ENCODE results near the gene OR2A14. TPM values are rescaled to one million over a fixed set of nuclear protein-coding genes. Genes with fewer than 3 reads are reported as not detected.
"Not testable (repeated sequence)": the region's sequence is repeated elsewhere in the genome, so short reads cannot be mapped to it uniquely, and the experiment has no call there.

The OR2A14 gene
- total RNA-seq, 2 donors from 2014 or later = not detected

DNA sequence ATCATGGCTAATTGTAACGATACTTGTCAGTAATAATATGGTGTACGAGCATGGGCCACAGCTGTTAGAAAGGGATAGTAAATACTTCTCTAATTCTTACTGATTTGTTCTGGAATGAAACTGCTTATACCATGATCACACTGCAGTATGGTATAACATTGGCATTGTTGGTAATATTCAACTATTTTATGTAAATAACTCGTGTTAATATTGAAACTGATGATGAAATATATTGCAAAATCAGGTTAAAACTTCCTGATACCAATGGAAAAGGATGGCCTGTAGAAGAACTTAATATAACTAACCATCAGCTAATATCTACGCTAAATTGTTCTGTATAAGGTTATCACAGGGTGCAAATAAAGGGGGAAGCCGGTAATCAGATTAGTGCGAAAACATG lies 10.3 kb downstream of the OR2A14 start:
- ATAC-seq (no peak), DNase-seq (ENCODE audit: low spot score in 2 of 2) (no peak)
- Mint-ChIP-seq H3K27ac (no peak overlapping the region), H3K36me3 (no peaks in the 10 kb centered on the region), H3K9me3 (no peaks in the 10 kb centered on the region)

DNA sequence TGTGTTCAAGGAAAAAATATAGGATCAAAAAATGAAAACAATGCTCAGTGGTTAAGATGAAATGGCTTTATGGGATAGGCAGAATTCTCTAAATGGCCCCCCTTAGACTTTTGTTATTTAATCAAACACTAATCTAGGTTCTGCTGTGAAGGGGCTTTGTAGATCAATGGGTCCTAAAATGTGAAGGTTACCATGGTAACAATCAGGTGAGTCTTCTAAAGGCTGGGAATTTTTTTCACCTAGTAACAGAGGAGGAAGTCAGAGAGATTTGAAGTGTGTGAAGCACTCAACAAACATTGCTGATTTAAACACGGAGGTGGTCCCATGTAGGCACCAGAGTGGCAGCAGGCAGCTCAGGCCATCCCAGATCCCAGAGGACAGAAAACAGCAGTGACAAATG lies 11.1 kb downstream of the OR2A14 start:
- H3K27ac Mint-ChIP-seq = no peak overlapping the region
- ATAC-seq = no peak
- no peaks in the 10 kb centered on the region for H3K36me3 Mint-ChIP-seq

DNA sequence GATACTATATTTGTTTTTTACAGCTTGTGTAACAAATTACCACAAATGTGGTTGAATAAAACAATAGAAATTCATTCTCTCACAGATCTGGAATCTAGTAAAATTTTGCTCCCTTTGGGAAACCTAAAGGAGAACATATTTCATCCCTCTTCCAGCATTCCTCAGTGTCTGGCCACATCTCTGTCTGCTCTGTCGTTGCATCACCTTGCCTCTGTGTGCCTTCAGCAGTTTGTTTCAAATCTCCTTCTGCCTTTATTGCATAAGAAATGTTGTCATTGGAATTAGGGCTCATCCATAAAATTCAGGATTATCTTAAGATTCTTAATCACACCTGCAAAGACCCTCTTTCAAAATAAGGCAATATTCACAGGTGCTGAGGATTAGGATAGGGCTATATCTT lies 14.5 kb downstream of the OR2A14 start:
- Mint-ChIP-seq H3K36me3 (no peaks in the 10 kb centered on the region), H3K27ac (no peak overlapping the region), H3K9me3 (peaks cover 0 to 5% of the 10 kb centered on the region in 2 donors)
- no peak for DNase-seq (ENCODE audit: low spot score in 2 of 2)
- no peak for ATAC-seq

More for the DNA sequence above, 11.1 kb downstream of the OR2A14 start:
- DNase-seq (ENCODE audit: low spot score in 2 of 2) = no peak
- H3K9me3 Mint-ChIP-seq = no peaks in the 10 kb centered on the region

DNA sequence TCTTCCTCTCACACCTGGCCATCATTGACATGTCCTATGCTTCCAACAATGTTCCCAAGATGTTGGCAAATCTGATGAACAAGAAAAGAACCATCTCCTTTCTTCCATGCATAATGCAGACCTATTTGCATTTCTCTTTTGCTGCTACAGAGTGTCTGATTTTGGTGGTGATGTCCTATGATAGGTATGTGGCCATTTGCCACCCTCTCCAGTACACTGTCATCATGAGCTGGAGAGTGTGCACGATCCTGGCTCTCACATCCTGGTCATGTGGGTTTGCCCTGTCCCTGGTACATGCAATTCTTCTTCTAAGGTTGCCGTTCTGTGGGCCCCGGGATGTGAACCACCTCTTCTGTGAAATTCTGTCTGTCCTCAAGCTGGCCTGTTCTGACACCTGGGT lies 19.2 kb downstream of the OR2A14 start:
- DNase-seq (ENCODE audit: low spot score in 2 of 2) (no peak), ATAC-seq (no peak)
- H3K27ac Mint-ChIP-seq = no peak overlapping the region
- peaks cover 5 to 6% of the 10 kb centered on the region in 2 donors for H3K9me3 Mint-ChIP-seq
- peaks cover 0 to 6% of the 10 kb centered on the region in 2 donors for H3K36me3 Mint-ChIP-seq

DNA sequence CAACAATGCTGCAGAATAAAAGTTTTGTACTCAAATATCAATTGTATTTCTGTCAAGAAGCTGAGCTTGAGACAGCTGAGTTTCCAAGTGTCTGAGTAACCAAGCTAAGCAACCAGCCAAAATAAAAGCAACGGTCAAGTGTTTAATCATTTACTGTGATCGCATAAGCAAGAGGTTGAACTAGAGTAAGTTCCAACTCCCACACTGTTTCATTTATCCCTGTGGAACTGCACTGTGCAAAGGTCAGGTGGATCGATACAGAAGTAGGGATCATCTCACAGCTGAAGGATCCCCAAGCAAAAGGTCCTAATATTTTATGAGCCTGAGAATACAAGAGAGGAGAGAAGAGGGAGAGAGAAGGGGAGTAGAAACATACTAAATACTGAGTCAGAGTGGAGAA lies 21.4 kb downstream of the OR2A14 start:
- Mint-ChIP-seq H3K27ac (no peak overlapping the region), H3K36me3 (peaks cover 11 to 19% of the 10 kb centered on the region in 2 donors), H3K9me3 (peaks cover 15 to 17% of the 10 kb centered on the region in 2 donors)
- DNase-seq (ENCODE audit: low spot score in 2 of 2) = no peak
- no peak for ATAC-seq

DNA sequence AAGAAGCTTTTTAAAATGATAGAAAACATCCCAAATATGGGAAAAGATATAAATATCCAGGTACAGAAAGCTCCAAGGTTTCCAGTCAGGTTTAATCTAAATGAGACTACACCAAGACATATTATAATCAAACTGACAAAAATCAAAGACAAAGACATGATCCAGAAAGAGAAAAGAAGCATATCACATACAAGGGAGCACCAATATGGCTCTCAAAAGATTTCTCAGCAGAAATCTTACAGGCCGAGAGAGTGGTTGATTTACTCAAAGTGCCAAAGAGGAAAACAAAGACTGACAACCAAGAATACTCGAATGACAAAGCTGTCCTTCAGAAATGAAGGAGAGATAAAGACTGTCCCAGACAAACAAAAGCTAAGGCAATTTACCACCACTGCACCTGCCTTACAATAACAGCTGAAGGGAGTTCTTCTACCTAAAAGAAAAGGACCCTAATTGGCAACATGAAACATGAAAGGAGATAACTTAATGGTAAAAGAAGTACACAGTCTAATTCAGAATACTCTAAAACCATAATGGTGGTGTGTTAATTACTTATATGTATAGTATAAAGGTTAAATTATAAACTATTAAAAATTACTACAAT lies 25.4 kb downstream of the OR2A14 start:
- ATAC-seq (no peak), DNase-seq (ENCODE audit: low spot score in 2 of 2) (no peak)
- Mint-ChIP-seq H3K27ac (no peak overlapping the region), H3K36me3 (peaks cover 16 to 25% of the 10 kb centered on the region in 2 donors), H3K9me3 (peaks cover 16 to 24% of the 10 kb centered on the region in 2 donors)

DNA sequence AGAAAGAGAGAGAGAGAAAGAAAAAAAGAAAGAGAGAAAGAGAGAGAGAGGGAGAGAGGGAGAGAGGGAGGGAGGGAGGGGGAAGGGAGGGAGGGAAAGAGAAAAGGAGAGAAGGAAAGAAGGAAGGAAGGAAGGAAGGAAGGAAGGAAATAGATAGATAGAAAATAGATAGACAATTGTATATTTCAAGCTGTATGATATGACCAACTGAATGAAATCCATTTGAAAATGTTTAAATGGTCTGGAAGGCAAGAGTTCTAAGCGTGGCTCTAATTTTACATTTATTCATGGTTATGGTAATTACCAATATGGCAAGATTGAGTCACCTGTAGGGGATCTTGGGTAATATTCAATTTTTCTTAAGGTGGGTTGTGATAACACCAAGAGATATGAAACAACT lies 35.9 kb downstream of the OR2A14 start:
- DNase-seq (ENCODE audit: low spot score in 2 of 2) = no peak
- no peak for ATAC-seq
- Mint-ChIP-seq H3K36me3 (no peaks in the 10 kb centered on the region), H3K27ac (no peak overlapping the region), H3K9me3 (no peaks in the 10 kb centered on the region)

DNA sequence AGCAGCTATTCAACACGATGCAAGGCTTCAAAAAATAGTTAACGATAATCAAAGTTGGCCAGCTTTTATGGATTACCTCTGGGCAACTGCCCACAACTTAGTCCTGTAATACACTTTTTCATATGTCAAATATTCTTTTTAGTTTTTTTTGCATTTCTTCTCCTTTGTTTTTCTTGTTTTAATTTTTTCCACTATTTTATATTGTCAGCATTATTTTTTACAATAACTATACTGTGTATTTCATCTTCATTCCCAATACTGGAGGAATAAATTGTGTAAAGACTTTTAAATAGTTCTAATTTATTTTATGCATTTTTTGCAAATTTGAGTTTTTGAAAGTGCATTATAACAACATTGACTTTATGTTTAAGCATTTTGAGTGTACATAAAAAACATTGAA lies 41.8 kb downstream of the OR2A14 start:
- ATAC-seq (no peak), DNase-seq (ENCODE audit: low spot score in 2 of 2) (no peak)
- Mint-ChIP-seq H3K9me3 (no peaks in the 10 kb centered on the region), H3K27ac (no peak overlapping the region), H3K36me3 (no peaks in the 10 kb centered on the region)

DNA sequence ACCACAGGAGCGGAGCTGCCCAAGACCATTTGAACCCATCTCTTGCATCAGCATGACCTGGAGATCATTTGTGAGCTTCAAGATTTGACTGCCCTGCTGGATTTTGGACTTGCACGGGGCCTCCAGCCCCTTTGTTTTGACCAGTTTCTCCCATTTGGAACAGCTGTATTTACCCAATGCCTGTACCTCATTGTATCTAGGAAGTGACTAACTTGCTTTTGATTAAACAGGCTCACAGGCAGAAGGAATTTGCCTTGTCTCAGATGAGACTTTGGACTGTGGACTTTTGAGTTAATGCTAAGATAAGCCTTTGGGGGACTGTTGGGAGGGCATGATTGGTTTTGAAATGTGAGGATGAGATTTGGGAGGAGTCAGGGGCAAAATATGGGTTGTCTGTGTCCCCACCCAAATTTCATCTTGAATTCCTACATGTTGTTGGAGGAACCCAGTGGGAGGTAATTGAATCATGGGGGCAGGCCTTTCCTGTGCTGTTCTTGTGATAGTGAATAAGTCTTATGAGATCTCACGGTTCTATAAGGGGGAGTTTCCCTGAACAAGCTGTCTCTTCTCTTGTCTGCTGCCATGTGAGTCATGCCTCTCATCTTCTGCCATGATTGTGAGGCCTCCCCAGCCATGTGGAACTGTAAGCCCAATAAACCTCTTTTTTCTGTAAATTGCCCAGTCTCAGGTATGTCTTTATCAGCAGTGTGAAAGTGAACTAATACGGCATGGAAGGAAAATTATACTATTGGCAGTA lies 48.8 kb downstream of the OR2A14 start:
- H3K27ac Mint-ChIP-seq; DNase-seq (ENCODE audit: low spot score in 2 of 2); ATAC-seq: not testable (repeated sequence)
- H3K36me3 Mint-ChIP-seq = peaks cover 0 to 15% of the 10 kb centered on the region in 2 donors
- H3K9me3 Mint-ChIP-seq = peaks cover 3 to 15% of the 10 kb centered on the region in 2 donors

DNA sequence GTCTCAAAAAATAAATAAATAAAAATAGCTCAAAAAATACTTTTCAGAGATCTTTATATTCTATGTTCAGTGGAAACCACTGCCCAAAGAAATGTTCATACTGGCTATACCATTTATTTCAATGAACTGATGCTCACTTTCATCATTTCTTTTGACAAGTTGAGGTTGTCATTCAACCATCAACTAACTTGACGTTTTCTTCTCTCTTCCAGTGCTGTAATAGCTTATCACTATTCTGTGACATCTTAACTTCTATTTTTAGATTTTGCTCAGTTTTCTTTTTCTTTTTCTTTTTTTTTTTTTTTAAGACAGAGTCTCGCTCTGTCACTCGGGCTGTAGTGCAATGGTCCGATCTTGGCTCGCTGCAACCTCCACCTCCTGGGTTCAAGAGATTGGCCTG lies 51.6 kb downstream of the OR2A14 start:
- H3K36me3 Mint-ChIP-seq = peaks cover 0 to 15% of the 10 kb centered on the region in 2 donors
- H3K9me3 Mint-ChIP-seq = peaks cover 3 to 15% of the 10 kb centered on the region in 2 donors
- ATAC-seq = no peak
- no peak for DNase-seq (ENCODE audit: low spot score in 2 of 2)
- H3K27ac Mint-ChIP-seq = no peak overlapping the region

DNA sequence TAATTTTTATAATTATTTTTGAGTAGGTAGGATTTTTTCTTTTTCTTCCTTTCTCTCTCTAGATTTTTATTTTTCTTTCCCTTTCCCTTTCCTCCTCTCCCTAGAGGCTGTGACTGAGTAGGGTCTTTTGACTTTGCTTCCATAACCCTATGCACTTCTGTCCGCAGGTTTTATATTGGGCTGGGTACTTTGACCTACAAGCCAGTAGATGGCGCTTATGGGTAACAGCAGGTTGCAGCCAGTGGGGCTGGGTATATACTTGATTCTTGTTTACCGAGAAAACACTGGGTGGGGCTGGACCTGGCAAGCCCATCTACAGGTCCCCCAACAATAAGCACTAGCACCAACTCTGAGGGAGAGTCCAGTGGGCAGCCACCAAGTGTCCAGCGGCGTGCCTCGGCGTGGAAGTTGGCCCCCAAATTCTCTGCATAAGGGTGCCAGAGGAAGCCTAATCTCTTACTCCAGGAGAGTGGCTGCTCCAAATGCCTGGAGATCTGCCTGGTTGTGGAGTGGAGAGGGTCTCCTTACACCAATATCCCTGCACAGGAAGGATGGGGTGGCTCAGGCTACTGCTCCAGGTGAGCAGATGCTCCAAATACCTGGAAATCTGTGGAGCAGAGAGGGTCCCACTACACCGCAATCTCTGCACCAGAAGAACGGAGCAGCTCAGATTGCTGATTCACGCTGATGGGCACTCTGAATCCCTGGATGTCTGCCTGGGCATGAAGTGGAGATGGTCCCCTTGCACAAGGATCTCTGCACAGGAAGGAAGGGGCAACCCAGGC lies 55.6 kb downstream of the OR2A14 start:
- DNase-seq (ENCODE audit: low spot score in 2 of 2); H3K9me3 Mint-ChIP-seq; H3K36me3 Mint-ChIP-seq; H3K27ac Mint-ChIP-seq: not testable (repeated sequence)
- peak; percentile 70 to 72 for ATAC-seq

DNA sequence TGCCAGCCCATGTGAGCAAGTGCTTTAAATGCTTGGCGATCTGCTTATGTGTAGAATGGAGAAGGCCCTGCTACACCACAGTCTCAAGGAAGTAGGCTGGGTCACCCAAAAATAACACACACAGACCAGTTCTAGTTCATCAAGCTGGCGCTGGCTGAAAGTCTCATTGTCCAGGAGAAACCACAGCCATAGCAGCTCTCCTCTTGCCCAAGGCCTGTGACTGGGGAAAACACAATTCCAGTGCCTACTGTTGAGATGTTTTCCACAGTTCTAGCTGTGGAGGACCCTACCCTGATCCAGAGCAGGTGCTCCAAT lies 56.1 kb downstream of the OR2A14 start:
- not testable (repeated sequence) for ATAC-seq; DNase-seq (ENCODE audit: low spot score in 2 of 2); H3K36me3 Mint-ChIP-seq; H3K27ac Mint-ChIP-seq; H3K9me3 Mint-ChIP-seq

Other genes with a start within 250 kb of the OR2A14 start
- gene TCAF1, start 221.0 kb upstream of the OR2A14 start, total RNA-seq = 10 to 100 TPM; 19.9 to 23.0 TPM
- not detected for gene OR2F2, start 187.9 kb upstream of the OR2A14 start, total RNA-seq
- gene OR2F1, start 168.3 kb upstream of the OR2A14 start, total RNA-seq = not detected
- gene OR6B1, start 122.9 kb upstream of the OR2A14 start, total RNA-seq = not detected
- gene OR2A5, start 74.2 kb upstream of the OR2A14 start, total RNA-seq = not detected
- not detected for gene OR2A25, start 53.4 kb upstream of the OR2A14 start, total RNA-seq
- not detected for gene OR2A12, start 36.9 kb upstream of the OR2A14 start, total RNA-seq
- gene OR2A2, start 13.6 kb upstream of the OR2A14 start, total RNA-seq = not detected
- under 1 TPM in 1 of 2 donors, not detected in 1; 0.93 TPM for gene CTAGE4, start 60.3 kb downstream of the OR2A14 start, total RNA-seq
- 1 to 10 TPM in 1 of 2 donors, under 1 TPM in 1; 0.19 to 4.6 TPM for gene ARHGEF35, start 72.7 kb downstream of the OR2A14 start, total RNA-seq
- gene OR2A42, start 116.4 kb downstream of the OR2A14 start, total RNA-seq = not detected
- 1 to 10 TPM; 1.6 to 2.6 TPM for gene OR2A7, start 141.6 kb downstream of the OR2A14 start, total RNA-seq
- gene CTAGE8, start 146.1 kb downstream of the OR2A14 start, total RNA-seq = 1 to 10 TPM; 1.4 to 1.8 TPM
- gene OR2A1, start 189.2 kb downstream of the OR2A14 start, total RNA-seq = not detected
- 10 to 100 TPM; 11.4 to 13.3 TPM for gene ARHGEF5, start 232.2 kb downstream of the OR2A14 start, total RNA-seq

Data from activated naive CD4-positive, alpha-beta T cell treated with anti-CD3 and anti-CD28 coated beads, Interleukin-2, amount 50 U/mL, for 72 hours (primary cell).